GM10266 (cell line): ENCODE data around the gene AFAP1.

Source experiments
- DNase-seq: peaks from one replicate; pipeline ENCODE4 v3.0.0; 2012; ENCODE audit errors: extremely low spot score
- TF ChIP-seq, protein P1 (sequence below): IDR thresholded peaks from 2 replicates; pipeline ENCODE4 v1.5.1; 2012; ENCODE audit warnings: mild to moderate bottlenecking, low read depth; ENCODE audit not compliant: control insufficient read depth, insufficient read depth; ENCODE audit errors: missing control alignments

Gene AFAP1

DNA sequence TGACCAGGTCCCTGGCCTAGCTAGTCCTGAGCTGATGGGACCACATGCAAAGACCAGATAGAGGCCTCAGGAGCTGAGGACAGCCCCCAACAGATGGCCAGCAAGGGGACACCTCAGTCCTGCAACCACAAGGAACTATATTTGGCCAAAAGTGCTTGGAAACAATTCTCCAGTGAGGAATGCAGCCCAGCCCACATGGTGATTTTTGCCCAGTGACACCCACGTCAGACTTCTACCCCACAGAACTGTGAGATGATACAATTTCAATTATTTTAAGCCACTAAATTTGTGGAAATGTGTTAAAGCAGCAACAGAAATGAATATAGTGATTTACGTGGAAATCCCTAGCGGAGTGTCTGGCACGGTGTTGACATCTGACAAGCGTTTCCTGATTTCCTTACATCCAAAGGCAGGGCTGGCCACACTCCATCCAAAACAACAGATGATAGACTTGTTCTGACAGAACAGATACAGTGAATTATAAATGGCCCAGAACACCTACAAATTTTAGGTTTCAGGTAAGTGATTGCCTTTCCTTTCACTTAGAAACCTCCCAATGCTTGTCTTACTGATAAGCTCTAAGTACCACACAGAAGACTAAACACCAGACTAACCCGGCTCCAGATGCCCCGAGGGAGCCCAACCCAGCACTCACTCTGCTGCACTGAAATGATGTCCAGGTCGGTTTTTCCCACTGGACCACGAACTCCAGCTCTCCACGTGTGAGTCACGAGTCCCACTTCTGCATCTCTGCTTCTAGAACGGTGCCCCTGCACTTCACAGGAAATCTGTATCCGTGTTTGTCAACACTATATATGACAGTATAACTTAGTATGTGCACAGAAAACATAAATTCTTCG is 5.8 kb downstream of the AFAP1 start:
- no peak for DNase-seq
- TF ChIP-seq, protein P1, sequence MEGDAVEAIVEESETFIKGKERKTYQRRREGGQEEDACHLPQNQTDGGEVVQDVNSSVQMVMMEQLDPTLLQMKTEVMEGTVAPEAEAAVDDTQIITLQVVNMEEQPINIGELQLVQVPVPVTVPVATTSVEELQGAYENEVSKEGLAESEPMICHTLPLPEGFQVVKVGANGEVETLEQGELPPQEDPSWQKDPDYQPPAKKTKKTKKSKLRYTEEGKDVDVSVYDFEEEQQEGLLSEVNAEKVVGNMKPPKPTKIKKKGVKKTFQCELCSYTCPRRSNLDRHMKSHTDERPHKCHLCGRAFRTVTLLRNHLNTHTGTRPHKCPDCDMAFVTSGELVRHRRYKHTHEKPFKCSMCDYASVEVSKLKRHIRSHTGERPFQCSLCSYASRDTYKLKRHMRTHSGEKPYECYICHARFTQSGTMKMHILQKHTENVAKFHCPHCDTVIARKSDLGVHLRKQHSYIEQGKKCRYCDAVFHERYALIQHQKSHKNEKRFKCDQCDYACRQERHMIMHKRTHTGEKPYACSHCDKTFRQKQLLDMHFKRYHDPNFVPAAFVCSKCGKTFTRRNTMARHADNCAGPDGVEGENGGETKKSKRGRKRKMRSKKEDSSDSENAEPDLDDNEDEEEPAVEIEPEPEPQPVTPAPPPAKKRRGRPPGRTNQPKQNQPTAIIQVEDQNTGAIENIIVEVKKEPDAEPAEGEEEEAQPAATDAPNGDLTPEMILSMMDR: no peak

DNA sequence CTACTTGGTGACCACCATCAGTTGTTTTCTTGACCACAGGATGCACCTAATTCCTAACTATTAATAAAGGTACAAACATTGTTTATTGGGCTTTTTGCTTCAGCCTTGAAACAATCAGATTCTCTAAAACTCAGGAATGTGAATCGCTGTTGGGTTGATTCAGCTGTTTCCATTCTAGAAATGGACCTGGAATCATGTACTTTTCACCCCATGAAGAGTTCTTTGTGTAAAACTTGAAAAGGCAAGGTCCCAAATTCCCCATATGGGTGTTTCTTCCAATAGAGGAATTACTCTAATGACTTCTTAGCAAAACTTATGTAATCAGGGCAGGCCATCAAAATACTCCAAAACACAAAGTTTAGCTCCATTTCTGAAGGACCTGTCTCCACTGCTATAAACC is 7.4 kb downstream of the AFAP1 start:
- no peak for DNase-seq
- TF ChIP-seq, protein P1: no peak

DNA sequence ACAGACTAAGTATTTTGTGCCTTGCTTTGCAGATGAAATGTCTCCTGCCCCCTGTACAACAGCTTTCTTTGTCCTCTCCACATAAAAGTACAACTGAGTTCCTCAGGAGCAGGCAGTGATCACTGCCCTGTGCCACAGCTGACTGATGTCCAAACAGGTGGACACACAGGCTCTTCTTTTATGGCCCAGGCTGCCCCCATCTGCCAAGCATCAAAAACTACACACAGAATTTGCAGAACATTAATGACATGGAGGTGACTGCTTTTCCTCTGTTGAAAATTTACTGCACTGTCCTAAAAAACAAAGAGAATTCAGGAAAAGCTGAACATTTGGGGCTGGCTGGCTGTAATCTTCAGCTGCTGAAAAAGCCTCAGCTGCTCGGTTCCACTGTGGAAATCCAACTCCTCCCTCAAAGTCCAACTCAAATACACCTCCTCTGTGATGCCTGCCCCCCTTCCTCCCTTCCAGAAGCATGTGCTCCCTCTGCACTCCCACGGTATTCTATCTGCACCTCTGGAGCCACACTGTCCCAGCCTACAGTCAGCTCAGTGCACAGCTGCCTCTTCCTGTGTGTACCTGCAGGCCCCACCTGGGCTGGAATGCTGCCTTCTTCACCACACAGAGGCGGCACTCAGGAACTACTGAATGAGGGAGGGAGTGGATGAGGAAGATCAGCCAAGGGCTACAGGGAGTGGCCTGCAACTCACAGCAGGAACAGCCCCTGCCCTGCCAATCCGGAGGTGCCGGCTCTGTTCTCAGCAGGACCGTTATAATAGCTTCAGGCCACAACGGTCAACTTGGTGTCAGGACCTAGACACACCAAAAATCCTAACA is 10.3 kb downstream of the AFAP1 start:
- DNase-seq: no peak

DNA sequence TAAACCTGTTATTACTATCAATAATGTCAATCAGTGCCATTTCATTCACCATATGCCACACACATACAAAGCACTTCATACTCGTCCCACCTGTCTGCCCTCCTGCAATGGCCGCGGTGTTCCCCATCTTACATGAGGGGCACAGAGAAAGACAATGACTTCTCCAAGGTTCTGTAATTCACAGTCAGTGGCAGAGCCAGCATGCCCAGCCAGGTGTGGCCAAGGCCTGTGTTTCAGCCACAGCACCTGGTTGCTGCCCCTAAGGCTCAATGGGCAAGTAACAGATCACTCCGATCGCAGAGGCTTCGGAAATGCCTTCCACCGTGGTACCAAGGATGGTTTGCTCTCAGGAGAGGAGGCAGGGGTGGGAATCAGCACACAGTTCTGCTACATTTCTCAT is 10.9 kb downstream of the AFAP1 start:
- TF ChIP-seq, protein P1: no peak
- DNase-seq: no peak

More for the DNA sequence above, 10.3 kb downstream of the AFAP1 start:
- TF ChIP-seq, protein P1: no peak

DNA sequence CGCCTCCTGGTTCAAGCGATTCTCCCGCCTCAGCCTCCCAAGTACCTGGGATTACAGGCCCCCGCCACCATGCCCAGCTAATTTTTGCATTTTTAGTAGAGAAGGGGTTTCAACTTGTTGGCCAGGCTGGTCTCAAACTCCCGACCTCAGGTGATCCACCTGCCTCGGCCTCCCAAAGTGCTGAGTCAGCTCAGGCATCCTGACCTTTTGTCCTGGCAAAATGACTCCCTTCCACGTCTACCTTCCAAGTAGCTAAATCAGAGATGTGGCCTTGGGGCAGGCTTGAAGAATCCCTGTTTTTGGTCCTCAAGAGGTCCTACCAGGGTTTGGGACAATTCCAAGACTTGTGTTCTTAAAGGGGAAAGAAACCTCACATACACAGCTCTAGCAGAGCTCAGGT is 12.8 kb downstream of the AFAP1 start:
- TF ChIP-seq, protein P1: no peak
- DNase-seq: no peak

DNA sequence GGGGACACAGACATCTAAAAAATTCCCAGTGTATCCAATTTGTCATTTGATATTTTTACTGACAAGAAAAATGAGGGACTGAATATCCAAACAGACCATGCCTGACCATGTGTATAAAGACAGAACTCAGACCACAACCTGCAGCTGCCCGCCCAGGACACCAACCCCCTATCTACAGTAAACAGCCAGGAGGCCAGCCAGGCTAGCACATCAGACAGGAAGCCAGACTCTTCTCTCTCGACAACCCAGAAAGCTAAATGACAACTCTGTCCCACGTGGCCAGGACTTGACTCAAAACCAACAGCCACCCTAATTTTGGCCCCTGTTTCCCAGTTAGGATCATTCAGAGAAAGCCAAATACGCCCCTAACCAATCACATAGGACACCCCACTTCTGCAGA is 15.1 kb downstream of the AFAP1 start:
- no peak for DNase-seq
- TF ChIP-seq, protein P1: no peak
